LNCaP clone FGC (cell line): ENCODE data around the gene SPATA25.
A peak's percentile ranks its signal among the peaks of the same experiment; 100 is the strongest.

ENCODE experiments used
- DNase-seq: peaks from one replicate; pipeline ENCODE4 v3.0.0-alpha.2; 2011; ENCODE audit warnings: low read depth
- H3K4me3 ChIP-seq: 2 replicates; pipeline ENCODE4 v1.5.1; 2011; ENCODE audit warnings: mild to moderate bottlenecking, low read depth, low read length, control low read depth
- TF ChIP-seq, protein P1 (sequence below): IDR thresholded peaks from 2 replicates; pipeline ENCODE4 v1.5.1; 2012; ENCODE audit warnings: mild to moderate bottlenecking; ENCODE audit not compliant: control insufficient read depth, insufficient read depth; ENCODE audit errors: extremely low read depth

The SPATA25 gene

DNA sequence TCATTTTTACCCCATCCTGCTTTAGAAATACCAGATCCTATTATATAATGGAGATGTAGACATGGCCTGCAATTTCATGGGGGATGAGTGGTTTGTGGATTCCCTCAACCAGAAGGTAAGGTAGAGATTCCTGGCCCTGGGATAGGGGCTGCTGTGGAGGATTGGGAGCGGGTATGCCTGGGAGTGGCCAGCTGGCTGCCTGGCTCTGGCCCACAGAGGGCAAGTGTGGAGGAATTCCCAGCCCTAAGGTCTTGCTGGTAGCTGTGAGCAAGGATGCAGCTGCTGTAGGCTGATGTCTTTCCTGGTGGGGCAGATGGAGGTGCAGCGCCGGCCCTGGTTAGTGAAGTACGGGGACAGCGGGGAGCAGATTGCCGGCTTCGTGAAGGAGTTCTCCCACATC is 10.3 kb upstream of the SPATA25 start:
- DNase-seq, result no peak
- TF ChIP-seq, protein P1, sequence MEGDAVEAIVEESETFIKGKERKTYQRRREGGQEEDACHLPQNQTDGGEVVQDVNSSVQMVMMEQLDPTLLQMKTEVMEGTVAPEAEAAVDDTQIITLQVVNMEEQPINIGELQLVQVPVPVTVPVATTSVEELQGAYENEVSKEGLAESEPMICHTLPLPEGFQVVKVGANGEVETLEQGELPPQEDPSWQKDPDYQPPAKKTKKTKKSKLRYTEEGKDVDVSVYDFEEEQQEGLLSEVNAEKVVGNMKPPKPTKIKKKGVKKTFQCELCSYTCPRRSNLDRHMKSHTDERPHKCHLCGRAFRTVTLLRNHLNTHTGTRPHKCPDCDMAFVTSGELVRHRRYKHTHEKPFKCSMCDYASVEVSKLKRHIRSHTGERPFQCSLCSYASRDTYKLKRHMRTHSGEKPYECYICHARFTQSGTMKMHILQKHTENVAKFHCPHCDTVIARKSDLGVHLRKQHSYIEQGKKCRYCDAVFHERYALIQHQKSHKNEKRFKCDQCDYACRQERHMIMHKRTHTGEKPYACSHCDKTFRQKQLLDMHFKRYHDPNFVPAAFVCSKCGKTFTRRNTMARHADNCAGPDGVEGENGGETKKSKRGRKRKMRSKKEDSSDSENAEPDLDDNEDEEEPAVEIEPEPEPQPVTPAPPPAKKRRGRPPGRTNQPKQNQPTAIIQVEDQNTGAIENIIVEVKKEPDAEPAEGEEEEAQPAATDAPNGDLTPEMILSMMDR, result no peak
- H3K4me3 ChIP-seq, result no peak overlapping the region

DNA sequence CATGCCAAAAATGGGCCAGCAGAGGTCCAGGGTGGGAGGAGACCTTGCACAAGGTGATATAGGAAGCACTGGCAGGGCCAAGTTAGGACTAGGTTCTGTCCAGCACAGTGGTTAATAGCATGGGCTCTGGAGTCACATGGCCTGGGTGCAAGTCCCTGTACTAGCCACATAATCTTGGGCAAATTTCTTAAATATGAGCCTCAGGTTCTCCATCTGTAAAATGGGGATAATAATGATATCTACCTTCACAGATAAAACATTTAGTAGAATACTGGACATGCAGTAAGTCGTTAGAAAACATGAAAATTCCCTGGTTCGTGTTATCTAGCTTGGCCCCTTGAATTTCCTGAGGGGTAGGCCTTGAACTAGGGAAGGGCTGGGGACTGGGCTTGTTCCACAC is 9.9 kb upstream of the SPATA25 start:
- DNase-seq, result no peak
- TF ChIP-seq, protein P1, result no peak
- H3K4me3 ChIP-seq, result no peak overlapping the region

DNA sequence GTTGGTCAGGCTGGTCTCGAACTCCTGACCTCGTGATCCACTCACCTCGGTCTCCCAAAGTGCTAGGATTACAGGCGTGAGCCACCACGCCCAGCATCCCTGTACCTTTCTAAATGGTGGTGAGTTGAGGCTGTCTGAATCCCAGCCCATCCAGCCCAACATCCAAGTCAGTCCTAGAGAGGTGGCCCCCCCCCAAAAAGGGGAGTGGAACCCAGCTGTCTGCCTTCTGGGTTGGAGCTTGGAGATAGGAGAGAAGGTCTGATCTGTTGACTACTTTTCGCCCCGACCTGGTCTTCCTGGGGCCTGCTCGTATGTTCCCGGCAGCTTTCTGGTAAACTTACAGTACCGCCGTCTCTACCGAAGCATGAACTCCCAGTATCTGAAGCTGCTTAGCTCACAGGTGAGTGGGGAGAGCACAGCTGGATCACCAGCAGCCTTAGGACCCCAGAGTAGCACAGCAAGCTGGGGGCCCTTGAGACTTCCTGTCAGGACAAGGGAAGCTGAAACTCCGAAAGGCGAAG is 9.3 kb upstream of the SPATA25 start:
- H3K4me3 ChIP-seq, result no peak overlapping the region
- TF ChIP-seq, protein P1, result no peak
- no peak for DNase-seq

DNA sequence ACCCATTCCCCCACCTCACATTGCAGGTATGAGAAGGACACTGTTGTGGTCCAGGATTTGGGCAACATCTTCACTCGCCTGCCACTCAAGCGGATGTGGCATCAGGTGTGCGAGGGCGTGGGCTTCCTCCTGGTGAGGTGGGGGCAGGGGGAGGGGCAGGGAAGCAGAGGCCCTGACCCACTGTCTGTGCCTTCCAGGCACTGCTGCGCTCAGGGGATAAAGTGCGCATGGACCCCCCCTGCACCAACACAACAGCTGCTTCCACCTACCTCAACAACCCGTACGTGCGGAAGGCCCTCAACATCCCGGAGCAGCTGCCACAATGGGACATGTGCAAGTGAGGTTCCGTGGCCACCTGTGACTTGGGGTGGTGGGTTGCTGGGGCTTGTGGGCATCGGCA is 7.4 kb upstream of the SPATA25 start:
- H3K4me3 ChIP-seq, result no peak overlapping the region
- TF ChIP-seq, protein P1, result no peak
- DNase-seq, result no peak

DNA sequence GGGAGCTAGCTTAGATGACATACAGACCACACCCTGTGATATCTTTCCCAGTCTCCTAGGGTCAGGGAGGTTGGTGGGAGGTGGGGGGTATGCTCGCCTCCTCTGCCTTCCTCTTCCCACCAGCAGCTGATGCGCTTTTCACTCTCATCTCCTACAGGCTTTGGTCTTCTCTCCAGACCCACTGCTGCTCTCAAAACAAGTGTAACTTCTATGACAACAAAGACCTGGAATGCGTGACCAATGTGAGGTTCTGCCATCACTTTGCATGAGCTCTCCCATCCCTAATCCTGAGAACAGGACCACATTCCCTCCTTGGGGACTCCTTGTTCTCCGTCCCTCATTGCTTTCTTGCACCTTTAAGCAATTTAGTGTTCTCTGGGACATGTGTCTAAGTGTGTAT is 6.4 kb upstream of the SPATA25 start:
- no peak overlapping the region for H3K4me3 ChIP-seq
- DNase-seq, result no peak
- TF ChIP-seq, protein P1, result no peak

DNA sequence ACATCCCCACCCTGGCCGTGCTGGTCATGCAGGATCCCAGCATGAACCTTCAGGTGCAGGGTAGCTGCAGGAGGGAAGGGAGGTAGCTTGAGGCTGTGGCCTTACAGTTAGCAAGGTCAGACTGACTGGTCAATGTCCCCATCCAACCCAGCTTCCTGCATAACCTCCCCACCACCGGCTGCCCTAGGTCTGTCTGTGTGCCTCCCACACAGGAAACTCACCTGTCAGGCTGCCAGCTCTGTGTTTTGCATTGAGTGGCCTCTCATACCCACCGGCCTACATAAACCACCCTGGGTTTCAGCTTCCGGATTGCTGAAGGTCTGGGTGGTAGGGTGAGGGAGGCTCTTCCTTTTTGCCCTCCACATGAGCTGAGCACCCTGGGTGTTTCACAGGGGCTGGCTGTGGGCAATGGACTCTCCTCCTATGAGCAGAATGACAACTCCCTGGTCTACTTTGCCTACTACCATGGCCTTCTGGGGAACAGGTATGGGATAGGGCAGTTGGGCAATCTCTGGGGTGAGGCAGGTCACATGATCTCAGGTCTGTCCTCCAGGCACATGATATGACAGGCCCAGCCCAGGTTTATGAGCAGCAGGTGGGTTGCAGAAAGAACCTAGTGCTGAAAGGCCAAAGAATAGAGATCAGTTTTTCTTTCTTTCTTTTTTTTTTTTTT is 5.5 kb upstream of the SPATA25 start:
- H3K4me3 ChIP-seq, result no peak overlapping the region
- TF ChIP-seq, protein P1, result no peak
- DNase-seq, result no peak

DNA sequence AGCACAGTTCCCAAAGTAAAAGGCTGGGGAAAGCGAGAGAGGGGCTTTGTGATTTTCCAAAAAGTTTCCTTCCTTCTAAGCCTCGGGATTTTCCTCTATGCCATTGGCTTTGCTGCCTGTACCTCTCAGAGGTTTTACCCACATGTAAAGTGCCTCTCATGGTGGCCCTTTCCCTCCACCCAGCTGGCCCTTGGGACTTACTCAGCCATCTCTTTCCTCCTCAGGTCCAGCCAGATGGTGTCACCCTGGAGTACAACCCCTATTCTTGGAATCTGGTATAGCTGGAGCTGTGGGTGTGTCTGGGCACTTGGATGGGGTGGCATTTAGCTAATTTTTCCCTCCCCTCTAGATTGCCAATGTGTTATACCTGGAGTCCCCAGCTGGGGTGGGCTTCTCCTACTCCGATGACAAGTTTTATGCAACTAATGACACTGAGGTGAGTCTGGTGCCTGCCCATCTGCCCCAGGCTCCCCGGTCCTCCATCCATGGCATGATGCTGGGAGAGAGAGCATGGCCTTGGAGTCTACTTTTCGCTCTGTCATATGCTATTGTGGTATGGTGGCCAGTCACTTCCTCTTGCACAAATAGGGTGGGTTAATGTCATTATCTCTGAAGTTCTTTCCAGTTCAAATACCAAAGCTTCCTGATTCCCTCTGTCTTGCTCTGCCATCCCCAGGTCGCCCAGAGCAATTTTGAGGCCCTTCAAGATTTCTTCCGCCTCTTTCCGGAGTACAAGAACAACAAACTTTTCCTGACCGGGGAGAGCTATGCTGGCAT is 4.8 kb upstream of the SPATA25 start:
- DNase-seq, result no peak
- TF ChIP-seq, protein P1, result peak; percentile 34
- peak overlapping the region; percentile 96 for H3K4me3 ChIP-seq
